Liver (tissue), 3 donors: ENCODE data around the gene KANK2.

Source experiments
- EGR1 ChIP-seq, 2 donors: IDR thresholded peaks; 2 replicates each; pipeline ENCODE4 v1.6.1; 2016 to 2018; ENCODE audit warnings: antibody characterized with exemption in 2 of 2, low read depth in 2 of 2
- FOXA2 ChIP-seq: IDR thresholded peaks from 2 replicates; pipeline ENCODE4 v1.6.1; 2016; ENCODE audit warnings: antibody characterized with exemption
- GABPA ChIP-seq, 2 donors: IDR thresholded peaks in 1 of 2; conservative IDR thresholded peaks in 1 of 2; 2 replicates each; pipeline ENCODE4 v1.6.1; 2016; ENCODE audit warnings: antibody characterized with exemption in 2 of 2, mild to moderate bottlenecking in 1 of 2, moderate library complexity in 1 of 2
- HNF4G ChIP-seq: IDR thresholded peaks from 2 replicates; pipeline ENCODE4 v1.6.1; 2016; ENCODE audit warnings: antibody characterized with exemption
- JUND ChIP-seq, 2 donors: IDR thresholded peaks; 2 replicates each; pipeline ENCODE4 v1.6.1; 2016; ENCODE audit warnings: antibody characterized with exemption in 2 of 2
- RAD21 ChIP-seq, 2 donors: IDR thresholded peaks; 2 replicates each; pipeline ENCODE4 v1.6.1; 2016; ENCODE audit warnings: antibody characterized with exemption in 2 of 2, mild to moderate bottlenecking in 2 of 2
- SP1 ChIP-seq: IDR thresholded peaks from 2 replicates; pipeline ENCODE4 v1.6.1; 2018; ENCODE audit warnings: antibody characterized with exemption, mild to moderate bottlenecking
- TAF1 ChIP-seq: conservative IDR thresholded peaks from 2 replicates; pipeline ENCODE4 v1.6.1; 2016; ENCODE audit warnings: antibody characterized with exemption, mild to moderate bottlenecking
- YY1 ChIP-seq: IDR thresholded peaks from 2 replicates; pipeline ENCODE4 v1.6.1; 2016; ENCODE audit warnings: antibody characterized with exemption, mild to moderate bottlenecking
- TF ChIP-seq, protein P1 (sequence below): fragments of 150-350 bp; IDR thresholded peaks from 2 replicates; pipeline ENCODE4 v1.5.1; 2017; ENCODE audit warnings: improper control_type of control experiment, low read depth, low read length; ENCODE audit not compliant: missing input control
- TF ChIP-seq, protein P2 (sequence below): IDR thresholded peaks from 2 replicates; pipeline ENCODE4 v1.6.1; 2016; ENCODE audit warnings: antibody characterized with exemption, mild to moderate bottlenecking
- TF ChIP-seq, protein P3 (sequence below): IDR thresholded peaks from 2 replicates; pipeline ENCODE4 v1.6.1; 2016; ENCODE audit warnings: antibody characterized with exemption
- TF ChIP-seq, protein P4 (sequence below): IDR thresholded peaks from 2 replicates; pipeline ENCODE4 v1.6.1; 2016; ENCODE audit warnings: antibody characterized with exemption
- TF ChIP-seq, protein P5 (sequence below): IDR thresholded peaks from 2 replicates; pipeline ENCODE4 v1.6.1; 2016; ENCODE audit warnings: antibody characterized with exemption
- donor health status: healthy.
- donor health status: healthy.

DNA sequence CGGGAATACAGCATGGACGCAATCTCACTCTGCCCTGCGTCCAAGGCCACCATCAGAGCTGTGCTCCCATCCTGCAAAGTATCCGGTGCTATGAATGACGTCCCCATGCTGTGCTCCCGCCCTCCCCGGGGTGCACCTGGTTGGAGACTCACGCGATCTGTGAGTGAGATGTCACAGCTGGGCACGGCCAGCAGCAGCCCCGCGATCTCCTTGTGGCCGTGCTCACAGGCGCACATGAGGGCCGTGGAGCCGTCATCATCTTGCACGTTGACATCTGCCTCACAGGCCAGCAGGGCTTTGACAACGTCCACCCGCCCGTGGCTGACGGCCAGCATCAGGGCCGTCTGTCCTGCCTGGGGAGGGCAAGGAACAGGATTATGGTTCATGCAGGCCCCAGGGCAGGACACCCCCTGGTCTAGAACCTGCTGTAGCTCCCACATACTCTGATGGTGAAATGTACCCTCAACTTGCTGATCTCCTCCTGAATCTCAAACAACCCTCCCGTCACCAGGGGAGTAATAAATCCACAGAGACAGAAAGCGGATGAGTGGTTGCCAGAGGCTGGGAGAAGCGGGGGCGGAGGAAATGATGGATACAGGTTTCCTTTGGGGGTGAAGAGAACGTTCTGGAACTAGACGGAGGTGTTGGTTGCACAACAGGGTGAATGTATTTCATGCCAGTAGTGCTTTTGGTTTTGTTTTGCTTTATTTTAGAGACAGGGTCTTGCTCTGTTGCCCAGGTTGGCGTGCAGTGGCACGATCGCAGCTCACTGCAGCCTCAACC, 27.3 kb downstream of the KANK2 start:
- TF ChIP-seq, protein P1, sequence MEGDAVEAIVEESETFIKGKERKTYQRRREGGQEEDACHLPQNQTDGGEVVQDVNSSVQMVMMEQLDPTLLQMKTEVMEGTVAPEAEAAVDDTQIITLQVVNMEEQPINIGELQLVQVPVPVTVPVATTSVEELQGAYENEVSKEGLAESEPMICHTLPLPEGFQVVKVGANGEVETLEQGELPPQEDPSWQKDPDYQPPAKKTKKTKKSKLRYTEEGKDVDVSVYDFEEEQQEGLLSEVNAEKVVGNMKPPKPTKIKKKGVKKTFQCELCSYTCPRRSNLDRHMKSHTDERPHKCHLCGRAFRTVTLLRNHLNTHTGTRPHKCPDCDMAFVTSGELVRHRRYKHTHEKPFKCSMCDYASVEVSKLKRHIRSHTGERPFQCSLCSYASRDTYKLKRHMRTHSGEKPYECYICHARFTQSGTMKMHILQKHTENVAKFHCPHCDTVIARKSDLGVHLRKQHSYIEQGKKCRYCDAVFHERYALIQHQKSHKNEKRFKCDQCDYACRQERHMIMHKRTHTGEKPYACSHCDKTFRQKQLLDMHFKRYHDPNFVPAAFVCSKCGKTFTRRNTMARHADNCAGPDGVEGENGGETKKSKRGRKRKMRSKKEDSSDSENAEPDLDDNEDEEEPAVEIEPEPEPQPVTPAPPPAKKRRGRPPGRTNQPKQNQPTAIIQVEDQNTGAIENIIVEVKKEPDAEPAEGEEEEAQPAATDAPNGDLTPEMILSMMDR: no peak
- TF ChIP-seq JUND (IDR thresholded peaks at IDR 0.05) (no peak), GABPA (IDR thresholded peaks at IDR 0.05 in 1 of 2, conservative IDR thresholded peaks at IDR 0.05 in 1 of 2) (no peak), YY1 (no peak), SP1 (no peak), RAD21 (IDR thresholded peaks at IDR 0.05) (no peak), EGR1 (IDR thresholded peaks at IDR 0.05; ENCODE audit: low read depth in 2 of 2) (no peak), FOXA2 (no peak), HNF4G (no peak), TAF1 (no peak)
- TF ChIP-seq, protein P2, sequence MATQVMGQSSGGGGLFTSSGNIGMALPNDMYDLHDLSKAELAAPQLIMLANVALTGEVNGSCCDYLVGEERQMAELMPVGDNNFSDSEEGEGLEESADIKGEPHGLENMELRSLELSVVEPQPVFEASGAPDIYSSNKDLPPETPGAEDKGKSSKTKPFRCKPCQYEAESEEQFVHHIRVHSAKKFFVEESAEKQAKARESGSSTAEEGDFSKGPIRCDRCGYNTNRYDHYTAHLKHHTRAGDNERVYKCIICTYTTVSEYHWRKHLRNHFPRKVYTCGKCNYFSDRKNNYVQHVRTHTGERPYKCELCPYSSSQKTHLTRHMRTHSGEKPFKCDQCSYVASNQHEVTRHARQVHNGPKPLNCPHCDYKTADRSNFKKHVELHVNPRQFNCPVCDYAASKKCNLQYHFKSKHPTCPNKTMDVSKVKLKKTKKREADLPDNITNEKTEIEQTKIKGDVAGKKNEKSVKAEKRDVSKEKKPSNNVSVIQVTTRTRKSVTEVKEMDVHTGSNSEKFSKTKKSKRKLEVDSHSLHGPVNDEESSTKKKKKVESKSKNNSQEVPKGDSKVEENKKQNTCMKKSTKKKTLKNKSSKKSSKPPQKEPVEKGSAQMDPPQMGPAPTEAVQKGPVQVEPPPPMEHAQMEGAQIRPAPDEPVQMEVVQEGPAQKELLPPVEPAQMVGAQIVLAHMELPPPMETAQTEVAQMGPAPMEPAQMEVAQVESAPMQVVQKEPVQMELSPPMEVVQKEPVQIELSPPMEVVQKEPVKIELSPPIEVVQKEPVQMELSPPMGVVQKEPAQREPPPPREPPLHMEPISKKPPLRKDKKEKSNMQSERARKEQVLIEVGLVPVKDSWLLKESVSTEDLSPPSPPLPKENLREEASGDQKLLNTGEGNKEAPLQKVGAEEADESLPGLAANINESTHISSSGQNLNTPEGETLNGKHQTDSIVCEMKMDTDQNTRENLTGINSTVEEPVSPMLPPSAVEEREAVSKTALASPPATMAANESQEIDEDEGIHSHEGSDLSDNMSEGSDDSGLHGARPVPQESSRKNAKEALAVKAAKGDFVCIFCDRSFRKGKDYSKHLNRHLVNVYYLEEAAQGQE: no peak
- TF ChIP-seq, protein P3, sequence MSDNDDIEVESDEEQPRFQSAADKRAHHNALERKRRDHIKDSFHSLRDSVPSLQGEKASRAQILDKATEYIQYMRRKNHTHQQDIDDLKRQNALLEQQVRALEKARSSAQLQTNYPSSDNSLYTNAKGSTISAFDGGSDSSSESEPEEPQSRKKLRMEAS: no peak
- TF ChIP-seq, protein P4, sequence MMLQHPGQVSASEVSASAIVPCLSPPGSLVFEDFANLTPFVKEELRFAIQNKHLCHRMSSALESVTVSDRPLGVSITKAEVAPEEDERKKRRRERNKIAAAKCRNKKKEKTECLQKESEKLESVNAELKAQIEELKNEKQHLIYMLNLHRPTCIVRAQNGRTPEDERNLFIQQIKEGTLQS: no peak
- TF ChIP-seq, protein P5, sequence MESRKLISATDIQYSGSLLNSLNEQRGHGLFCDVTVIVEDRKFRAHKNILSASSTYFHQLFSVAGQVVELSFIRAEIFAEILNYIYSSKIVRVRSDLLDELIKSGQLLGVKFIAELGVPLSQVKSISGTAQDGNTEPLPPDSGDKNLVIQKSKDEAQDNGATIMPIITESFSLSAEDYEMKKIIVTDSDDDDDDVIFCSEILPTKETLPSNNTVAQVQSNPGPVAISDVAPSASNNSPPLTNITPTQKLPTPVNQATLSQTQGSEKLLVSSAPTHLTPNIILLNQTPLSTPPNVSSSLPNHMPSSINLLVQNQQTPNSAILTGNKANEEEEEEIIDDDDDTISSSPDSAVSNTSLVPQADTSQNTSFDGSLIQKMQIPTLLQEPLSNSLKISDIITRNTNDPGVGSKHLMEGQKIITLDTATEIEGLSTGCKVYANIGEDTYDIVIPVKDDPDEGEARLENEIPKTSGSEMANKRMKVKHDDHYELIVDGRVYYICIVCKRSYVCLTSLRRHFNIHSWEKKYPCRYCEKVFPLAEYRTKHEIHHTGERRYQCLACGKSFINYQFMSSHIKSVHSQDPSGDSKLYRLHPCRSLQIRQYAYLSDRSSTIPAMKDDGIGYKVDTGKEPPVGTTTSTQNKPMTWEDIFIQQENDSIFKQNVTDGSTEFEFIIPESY: no peak
